NCI-H2196 (cell line): Measurements from ENCODE around the gene SNX11.
A peak's percentile ranks its signal among the peaks of the same experiment; 100 is the strongest.

ENCODE experiments used
- DNase-seq: peaks from one replicate; lab custom pipeline; 2025; ENCODE audit not compliant: unreplicated experiment; lab: John Stamatoyannopoulos, UW

The SNX11 gene

GRCh38 chr17:48161127-48161905 lies 53.8 kb downstream of the SNX11 start:
- DNase-seq: no peak

DNA sequence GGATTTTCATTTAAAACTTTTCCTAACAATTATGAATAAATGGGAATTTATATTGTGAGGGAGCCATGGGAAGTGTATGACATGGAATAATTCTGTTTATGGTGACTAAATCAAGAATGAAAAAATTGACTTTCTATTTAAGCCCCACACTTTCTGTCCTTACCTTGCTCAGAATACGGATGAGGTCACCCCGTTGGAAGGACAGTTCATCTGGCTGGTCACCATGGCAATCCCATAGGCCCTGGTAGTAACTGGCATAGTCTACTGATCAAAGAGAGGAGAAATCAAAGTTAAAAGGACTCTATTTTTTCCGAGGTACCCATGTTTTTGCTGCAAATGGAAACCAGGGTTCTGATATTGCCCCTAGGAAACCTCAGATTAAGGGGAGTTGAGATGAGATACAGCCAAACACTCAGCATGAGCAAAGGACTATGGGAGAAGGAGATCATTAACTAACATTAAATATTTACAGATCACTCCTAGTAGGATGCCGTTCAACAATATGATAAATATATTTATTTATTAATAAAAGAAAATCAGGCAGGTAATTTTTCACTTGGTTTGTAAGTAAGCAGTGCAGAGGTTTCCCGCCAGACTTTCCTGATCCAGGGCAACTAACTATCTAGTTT lies 54.9 kb downstream of the SNX11 start:
- DNase-seq: no peak

DNA sequence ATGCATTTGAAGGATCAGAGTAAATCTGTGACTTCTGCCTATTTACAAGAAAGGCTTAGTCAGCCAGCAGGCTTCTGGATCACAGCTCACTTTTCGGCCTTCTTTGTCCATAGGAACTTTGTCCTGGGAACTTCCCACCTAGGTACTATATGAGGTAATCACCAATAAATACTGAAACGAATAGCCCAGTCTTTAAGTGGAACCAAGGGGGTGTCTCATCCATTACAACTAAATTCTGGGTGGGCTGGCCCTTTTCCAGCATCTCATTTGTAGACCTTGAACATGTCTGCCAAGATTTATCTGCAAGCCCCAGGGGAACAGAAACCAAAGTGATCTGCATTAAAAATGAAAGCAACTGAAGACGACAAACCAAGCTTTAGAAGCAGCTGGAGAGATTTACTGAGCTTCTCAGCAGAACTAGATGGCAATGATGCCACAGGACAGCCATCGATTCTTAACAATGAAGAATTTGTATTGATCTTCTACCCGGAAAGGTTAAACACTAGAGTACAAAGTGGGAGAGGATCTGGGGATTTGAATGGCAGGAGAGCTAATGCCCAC lies 55.5 kb downstream of the SNX11 start:
- DNase-seq: peak; percentile 16

GRCh38 chr17:48163809-48164208 lies 56.2 kb downstream of the SNX11 start:
- no peak for DNase-seq

DNA sequence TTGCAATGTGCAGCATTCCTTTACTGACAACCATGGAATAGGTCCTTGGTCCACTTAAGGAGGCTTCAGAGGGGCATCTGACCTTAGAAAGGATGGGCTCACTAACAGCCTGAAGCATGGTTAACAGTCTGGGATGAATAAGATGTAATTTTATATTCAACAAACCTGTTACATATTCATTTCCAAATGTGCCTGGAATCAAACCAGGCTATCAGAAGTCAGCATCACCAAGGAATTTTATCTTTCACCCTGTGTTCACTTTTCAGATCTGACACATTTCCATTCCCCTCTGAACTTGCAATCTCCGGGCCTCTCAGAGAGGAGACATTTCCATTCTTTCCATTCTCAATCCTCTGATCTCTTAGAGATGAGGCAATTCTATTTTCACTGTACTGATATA lies 62.4 kb downstream of the SNX11 start:
- DNase-seq: no peak
